GM12891 (cell line): Measurements from ENCODE around the gene HDAC4.

Experiments used
- PAX5 ChIP-seq: IDR thresholded peaks from 2 replicates; pipeline ENCODE4 v1.6.1; 2011; ENCODE audit warnings: low read length, moderate library complexity, mild to moderate bottlenecking; ENCODE audit not compliant: insufficient read depth, severe bottlenecking
- POLR2A ChIP-seq: IDR thresholded peaks from 2 replicates; pipeline ENCODE4 v1.6.1; 2011; ENCODE audit warnings: low read depth, low read length, control low read depth
- POLR2AphosphoS5 ChIP-seq: IDR thresholded peaks from 2 replicates; pipeline ENCODE4 v1.6.1; 2011; ENCODE audit warnings: low read depth, low read length, control low read depth
- POU2F2 ChIP-seq: IDR thresholded peaks from 2 replicates; pipeline ENCODE4 v1.6.1; 2011; ENCODE audit warnings: low read depth, mild to moderate bottlenecking, control low read depth, low read length, moderate library complexity
- SPI1 ChIP-seq: IDR thresholded peaks from 2 replicates; pipeline ENCODE4 v1.6.1; 2011; ENCODE audit warnings: low read depth, low read length, control low read depth
- TAF1 ChIP-seq: IDR thresholded peaks from 2 replicates; pipeline ENCODE4 v1.6.1; 2011; ENCODE audit warnings: low read depth, low read length, control low read depth

DNA sequence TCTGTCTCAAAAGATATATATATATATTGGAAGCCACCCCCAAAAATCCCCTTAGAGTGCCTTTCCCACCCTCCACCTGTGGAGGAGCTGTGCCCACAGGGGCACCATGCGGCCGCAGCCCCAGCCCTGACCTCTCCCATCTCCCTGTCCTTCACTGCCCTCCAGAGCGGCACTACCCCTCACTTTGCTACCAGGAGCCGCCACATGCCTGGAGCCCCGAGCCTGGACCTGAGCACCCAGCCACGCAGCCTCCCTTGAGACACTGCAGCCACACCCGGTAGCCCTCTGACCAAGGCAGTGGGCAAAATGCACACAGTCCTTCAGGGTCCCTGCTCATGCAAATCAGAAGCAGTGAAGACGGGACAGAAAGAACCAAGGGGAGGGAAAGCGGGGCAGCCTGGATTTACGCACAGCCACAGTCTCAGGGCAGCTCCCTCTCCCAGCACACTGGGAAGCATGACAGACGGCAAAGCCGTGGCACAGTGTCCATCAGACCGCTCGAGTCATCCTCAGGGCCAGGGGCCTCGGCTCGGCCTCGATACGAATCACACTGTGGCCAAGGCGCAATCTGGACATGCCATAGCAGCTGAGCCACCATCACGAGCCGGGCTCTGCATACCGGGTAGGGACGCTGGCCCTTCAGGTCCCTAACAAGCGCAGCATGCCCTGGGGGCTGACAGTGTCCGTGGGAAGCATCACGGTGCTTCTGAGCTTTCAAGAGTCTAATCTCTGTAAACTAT, 10.1 kb downstream of the HDAC4 start:
- TF ChIP-seq POLR2AphosphoS5 (no peak), POLR2A (no peak), TAF1 (no peak), SPI1 (no peak), POU2F2 (no peak), PAX5 (no peak)
